HL-60 (cell line): ENCODE results near the gene HMGCS2.

Source experiments
- POLR2AphosphoS5 ChIP-seq: IDR thresholded peaks from 2 replicates; pipeline ENCODE4 v1.6.1; 2012; ENCODE audit warnings: low read depth
- TF ChIP-seq, protein P1 (sequence below): IDR thresholded peaks from one replicate; pipeline ENCODE4 v1.5.1; 2011; ENCODE audit warnings: low read length, control low read depth, inconsistent platforms; ENCODE audit not compliant: insufficient read depth
- TF ChIP-seq, protein P2 (sequence below): IDR thresholded peaks from 2 replicates; pipeline ENCODE4 v1.6.1; 2012; ENCODE audit warnings: low read depth; ENCODE audit not compliant: insufficient replicate concordance

DNA sequence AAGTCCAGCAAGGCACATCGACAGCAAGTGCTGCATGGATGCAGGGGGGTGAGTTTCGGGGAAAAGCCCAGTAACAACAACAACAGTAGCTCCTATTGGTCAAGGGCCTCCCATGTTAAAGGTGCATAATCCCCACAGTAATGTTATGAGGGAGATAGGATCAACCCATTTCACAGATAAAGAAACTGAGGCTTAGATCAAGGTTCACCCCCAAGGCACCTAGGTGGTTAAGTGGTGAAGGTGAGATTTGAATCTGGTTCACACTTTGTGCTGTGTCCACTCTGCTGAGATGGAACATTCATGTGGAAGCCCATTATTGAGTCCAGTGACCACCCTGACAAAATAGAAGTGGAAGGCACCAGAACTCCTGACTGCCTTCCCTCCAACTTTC is 32.1 kb downstream of the HMGCS2 start:
- TF ChIP-seq, protein P1, sequence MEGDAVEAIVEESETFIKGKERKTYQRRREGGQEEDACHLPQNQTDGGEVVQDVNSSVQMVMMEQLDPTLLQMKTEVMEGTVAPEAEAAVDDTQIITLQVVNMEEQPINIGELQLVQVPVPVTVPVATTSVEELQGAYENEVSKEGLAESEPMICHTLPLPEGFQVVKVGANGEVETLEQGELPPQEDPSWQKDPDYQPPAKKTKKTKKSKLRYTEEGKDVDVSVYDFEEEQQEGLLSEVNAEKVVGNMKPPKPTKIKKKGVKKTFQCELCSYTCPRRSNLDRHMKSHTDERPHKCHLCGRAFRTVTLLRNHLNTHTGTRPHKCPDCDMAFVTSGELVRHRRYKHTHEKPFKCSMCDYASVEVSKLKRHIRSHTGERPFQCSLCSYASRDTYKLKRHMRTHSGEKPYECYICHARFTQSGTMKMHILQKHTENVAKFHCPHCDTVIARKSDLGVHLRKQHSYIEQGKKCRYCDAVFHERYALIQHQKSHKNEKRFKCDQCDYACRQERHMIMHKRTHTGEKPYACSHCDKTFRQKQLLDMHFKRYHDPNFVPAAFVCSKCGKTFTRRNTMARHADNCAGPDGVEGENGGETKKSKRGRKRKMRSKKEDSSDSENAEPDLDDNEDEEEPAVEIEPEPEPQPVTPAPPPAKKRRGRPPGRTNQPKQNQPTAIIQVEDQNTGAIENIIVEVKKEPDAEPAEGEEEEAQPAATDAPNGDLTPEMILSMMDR: no peak
- no peak for TF ChIP-seq POLR2AphosphoS5
- TF ChIP-seq, protein P2, sequence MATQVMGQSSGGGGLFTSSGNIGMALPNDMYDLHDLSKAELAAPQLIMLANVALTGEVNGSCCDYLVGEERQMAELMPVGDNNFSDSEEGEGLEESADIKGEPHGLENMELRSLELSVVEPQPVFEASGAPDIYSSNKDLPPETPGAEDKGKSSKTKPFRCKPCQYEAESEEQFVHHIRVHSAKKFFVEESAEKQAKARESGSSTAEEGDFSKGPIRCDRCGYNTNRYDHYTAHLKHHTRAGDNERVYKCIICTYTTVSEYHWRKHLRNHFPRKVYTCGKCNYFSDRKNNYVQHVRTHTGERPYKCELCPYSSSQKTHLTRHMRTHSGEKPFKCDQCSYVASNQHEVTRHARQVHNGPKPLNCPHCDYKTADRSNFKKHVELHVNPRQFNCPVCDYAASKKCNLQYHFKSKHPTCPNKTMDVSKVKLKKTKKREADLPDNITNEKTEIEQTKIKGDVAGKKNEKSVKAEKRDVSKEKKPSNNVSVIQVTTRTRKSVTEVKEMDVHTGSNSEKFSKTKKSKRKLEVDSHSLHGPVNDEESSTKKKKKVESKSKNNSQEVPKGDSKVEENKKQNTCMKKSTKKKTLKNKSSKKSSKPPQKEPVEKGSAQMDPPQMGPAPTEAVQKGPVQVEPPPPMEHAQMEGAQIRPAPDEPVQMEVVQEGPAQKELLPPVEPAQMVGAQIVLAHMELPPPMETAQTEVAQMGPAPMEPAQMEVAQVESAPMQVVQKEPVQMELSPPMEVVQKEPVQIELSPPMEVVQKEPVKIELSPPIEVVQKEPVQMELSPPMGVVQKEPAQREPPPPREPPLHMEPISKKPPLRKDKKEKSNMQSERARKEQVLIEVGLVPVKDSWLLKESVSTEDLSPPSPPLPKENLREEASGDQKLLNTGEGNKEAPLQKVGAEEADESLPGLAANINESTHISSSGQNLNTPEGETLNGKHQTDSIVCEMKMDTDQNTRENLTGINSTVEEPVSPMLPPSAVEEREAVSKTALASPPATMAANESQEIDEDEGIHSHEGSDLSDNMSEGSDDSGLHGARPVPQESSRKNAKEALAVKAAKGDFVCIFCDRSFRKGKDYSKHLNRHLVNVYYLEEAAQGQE: no peak
